ENCODE results near the gene VCP.

Gene VCP

GRCh38 chr9:35102769-35103659, 30.6 kb upstream of the VCP start, which contains the start of gene STOML2:
Gene STOML2, minus strand, starts transcription at chr9:35103131. Its CDS starts 37 bp downstream, at chr9:35103094.
- peak; percentile 88 for DNase-seq

GRCh38 chr9:35102465-35102768, 30.0 kb upstream of the VCP start:
- DNase-seq = no peak

GRCh38 chr9:35097573-35097972, 25.1 kb upstream of the VCP start:
- DNase-seq = no peak

- DNase-seq = peak; percentile 81
Observed at GRCh38 chr9:35096035-35096849, 23.8 kb upstream of the VCP start, which contains the start of gene PIGO. Gene PIGO, minus strand, starts transcription at chr9:35096591. Its CDS starts 1,026 bp downstream, at chr9:35095565.

GRCh38 chr9:35091536-35091935, 19.1 kb upstream of the VCP start:
- no peak for DNase-seq

GRCh38 chr9:35089434-35089833, 17.0 kb upstream of the VCP start:
- no peak for DNase-seq

GRCh38 chr9:35085078-35085477, 12.7 kb upstream of the VCP start:
- no peak for DNase-seq

GRCh38 chr9:35079426-35080341, 7.3 kb upstream of the VCP start, which contains the start of gene FANCG:
Gene FANCG, minus strand, starts transcription at chr9:35079942. Its CDS starts 418 bp downstream, at chr9:35079524.
- peak; percentile 87 for DNase-seq

GRCh38 chr9:35079041-35079425, 6.6 kb upstream of the VCP start:
- no peak for DNase-seq

- no peak for DNase-seq
Observed at GRCh38 chr9:35078066-35078465, 5.6 kb upstream of the VCP start.

GRCh38 chr9:35076848-35077247, 4.4 kb upstream of the VCP start:
- DNase-seq = no peak

GRCh38 chr9:35075358-35075757, 2.9 kb upstream of the VCP start:
- no peak for DNase-seq

GRCh38 chr9:35074791-35075190, 2.4 kb upstream of the VCP start:
- no peak for DNase-seq

GRCh38 chr9:35074141-35074540, 1.7 kb upstream of the VCP start:
- no peak for DNase-seq

- no peak for DNase-seq
Observed at GRCh38 chr9:35073279-35073612, 821 bp upstream of the VCP start.

GRCh38 chr9:35071814-35072460, 488 bp downstream of the VCP start:
- peak; percentile 80 for DNase-seq

- no peak for DNase-seq
Observed at GRCh38 chr9:35070823-35071813, 1.3 kb downstream of the VCP start.

GRCh38 chr9:35069020-35069419, 3.4 kb downstream of the VCP start:
- no peak for DNase-seq

- DNase-seq = no peak
Observed at GRCh38 chr9:35067056-35067455, 5.4 kb downstream of the VCP start.

- no peak for DNase-seq
Observed at GRCh38 chr9:35060548-35061207, 11.7 kb downstream of the VCP start.

GRCh38 chr9:35059438-35059837, 13.0 kb downstream of the VCP start:
- no peak for DNase-seq
